Ectodermal cell (in vitro differentiated cells): ENCODE results near the gene TSR3.

Experiments used
- H3K27ac ChIP-seq: 2 replicates; pipeline ENCODE4 v1.7.0; 2013; ENCODE audit warnings: mild to moderate bottlenecking, low read depth, low read length; ENCODE audit not compliant: insufficient read depth, poor library complexity, severe bottlenecking
- H3K27me3 ChIP-seq: 2 replicates; pipeline ENCODE4 v1.7.0; 2013; ENCODE audit warnings: mild to moderate bottlenecking, low read length; ENCODE audit not compliant: insufficient read depth, control insufficient read depth, poor library complexity, severe bottlenecking
- H3K36me3 ChIP-seq: one replicate; pipeline ENCODE4 v1.7.0; 2013; ENCODE audit warnings: low read length; ENCODE audit not compliant: control insufficient read depth, insufficient read depth
- H3K4me1 ChIP-seq: one replicate; pipeline ENCODE4 v1.7.0; 2013; ENCODE audit warnings: low read length; ENCODE audit not compliant: control insufficient read depth, insufficient read depth
- H3K4me3 ChIP-seq: 2 replicates; pipeline ENCODE4 v1.7.0; 2013; ENCODE audit warnings: low read depth, low read length, control low read depth; ENCODE audit not compliant: insufficient read depth
- H3K9me3 ChIP-seq: 2 replicates; pipeline ENCODE4 v1.7.0; 2013; ENCODE audit warnings: mild to moderate bottlenecking, low read length, moderate library complexity; ENCODE audit not compliant: control insufficient read depth
- WGBS, 2 experiments: methylation state at CpG; one replicate each; pipeline ENCODE4 v1.1.7; 2013; ENCODE audit warnings: missing lambda C conversion rate in 2 of 2; 5-methylcytosine and 5-hydroxymethylcytosine counted together

TSR3 gene

DNA sequence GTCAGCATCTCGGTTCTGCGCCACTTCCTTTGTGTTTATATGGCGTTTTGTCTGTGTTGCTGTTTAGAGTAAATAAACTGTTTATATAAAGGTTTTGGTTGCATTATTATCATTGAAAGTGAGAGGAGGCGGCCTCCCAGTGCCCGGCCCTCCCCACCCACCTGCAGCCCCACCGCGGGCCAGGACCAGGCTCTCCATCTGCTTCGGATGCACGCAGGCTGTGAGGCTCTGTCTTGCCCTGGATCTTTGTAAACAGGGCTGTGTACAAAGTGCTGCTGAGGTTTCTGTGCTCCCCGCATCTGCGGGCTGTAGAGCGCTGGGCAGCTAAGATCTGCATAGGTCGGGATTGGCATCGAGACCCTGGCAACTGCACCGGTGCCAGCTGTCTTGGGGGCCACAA lies 26.4 kb downstream of the TSR3 start:
- H3K27ac ChIP-seq = no peak overlapping the region
- peaks cover 12% of the 10 kb centered on the region for H3K36me3 ChIP-seq
- no peaks in the 10 kb centered on the region for H3K9me3 ChIP-seq
- H3K4me1 ChIP-seq = no peaks in the 10 kb centered on the region
- H3K27me3 ChIP-seq = peaks cover under 1% of the 10 kb centered on the region
- WGBS, 2 experiments = 94 to 95% methylated on average over 15 of the region's 15 CpGs
- no peak overlapping the region for H3K4me3 ChIP-seq

DNA sequence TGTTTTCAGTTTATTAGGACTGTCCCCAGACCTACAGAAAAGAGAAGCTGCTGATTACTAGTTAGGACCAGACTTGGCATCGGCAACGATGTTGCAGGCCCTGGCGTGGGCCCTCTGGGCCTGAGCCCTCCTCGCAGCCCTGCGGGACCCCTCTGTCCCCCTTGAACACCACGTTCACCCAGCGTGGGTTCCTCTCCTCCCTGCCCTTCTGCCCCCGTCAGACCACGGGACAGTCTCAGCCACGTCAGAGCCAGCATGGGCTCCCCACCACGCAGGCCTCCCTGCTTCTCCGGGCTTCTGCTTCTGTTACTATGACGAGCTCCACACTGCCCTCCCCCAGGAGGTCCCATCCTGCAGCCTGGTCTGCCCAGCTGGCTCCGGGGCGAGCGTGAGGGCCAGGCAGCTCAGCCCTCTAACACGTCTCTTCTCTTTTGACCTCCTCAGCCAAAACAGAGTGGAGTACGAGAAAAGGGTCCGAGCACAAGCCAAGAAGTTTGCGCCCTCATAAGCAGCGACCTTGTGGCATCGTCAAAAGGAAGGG lies 27.3 kb downstream of the TSR3 start:
- Histone ChIP-seq H3K9me3 (no peaks in the 10 kb centered on the region), H3K36me3 (peaks cover 21% of the 10 kb centered on the region), H3K27ac (no peak overlapping the region), H3K4me3 (no peak overlapping the region), H3K4me1 (no peaks in the 10 kb centered on the region), H3K27me3 (no peaks in the 10 kb centered on the region)
- WGBS, 2 experiments = 86 to 87% methylated on average over 22 of the region's 22 CpGs

DNA sequence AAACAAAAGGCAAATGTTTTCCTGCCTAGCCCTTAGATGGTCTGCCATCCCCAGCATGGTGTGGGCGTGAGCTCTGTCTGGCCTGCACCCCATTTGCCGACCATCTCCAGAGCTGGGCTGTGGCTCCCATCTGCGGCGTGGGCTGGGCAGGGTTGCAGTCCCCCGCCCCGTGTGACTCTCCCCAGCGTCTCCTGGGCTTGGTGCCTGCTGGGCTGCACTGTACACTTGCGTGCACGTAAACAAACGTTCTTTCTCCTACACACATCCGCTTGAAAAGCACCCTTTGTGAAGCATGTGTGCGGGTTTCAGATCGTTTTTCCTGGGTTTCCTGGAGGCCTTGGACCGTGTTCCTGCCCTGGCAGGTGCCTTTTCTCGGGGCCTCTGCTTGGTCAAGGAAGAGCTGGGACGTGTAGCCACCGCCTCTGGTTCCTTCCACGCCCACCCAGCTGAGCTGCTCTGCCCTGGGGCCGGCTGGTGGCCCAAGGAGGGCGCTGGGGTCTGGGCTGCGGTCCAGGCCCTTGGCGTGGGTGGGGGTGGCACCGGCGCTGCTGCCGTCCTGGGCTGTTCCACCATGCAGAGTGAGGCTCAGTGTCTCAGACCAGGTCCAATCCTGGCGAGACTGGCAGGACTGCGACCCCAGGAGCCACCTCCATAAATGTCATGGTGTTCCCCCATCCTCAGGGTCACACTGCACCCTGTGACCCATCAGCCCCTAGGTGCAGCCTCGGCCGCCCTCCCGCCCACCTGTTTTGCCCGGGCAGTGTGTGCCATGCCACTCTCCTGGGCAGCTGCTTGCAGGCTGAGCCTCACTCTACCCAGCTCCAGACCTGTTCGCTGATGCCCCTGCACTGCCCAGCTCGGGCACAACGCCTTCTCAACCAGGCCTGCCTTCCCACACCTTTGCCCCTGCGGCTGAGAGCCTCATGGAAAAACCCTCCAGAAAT lies 28.1 kb downstream of the TSR3 start:
- WGBS, 2 experiments = 95% methylated on average over 35 of the region's 35 CpGs
- Histone ChIP-seq H3K27me3 (no peaks in the 10 kb centered on the region), H3K4me3 (no peak overlapping the region), H3K9me3 (no peaks in the 10 kb centered on the region), H3K36me3 (peaks cover 28% of the 10 kb centered on the region), H3K4me1 (no peaks in the 10 kb centered on the region), H3K27ac (no peak overlapping the region)

DNA sequence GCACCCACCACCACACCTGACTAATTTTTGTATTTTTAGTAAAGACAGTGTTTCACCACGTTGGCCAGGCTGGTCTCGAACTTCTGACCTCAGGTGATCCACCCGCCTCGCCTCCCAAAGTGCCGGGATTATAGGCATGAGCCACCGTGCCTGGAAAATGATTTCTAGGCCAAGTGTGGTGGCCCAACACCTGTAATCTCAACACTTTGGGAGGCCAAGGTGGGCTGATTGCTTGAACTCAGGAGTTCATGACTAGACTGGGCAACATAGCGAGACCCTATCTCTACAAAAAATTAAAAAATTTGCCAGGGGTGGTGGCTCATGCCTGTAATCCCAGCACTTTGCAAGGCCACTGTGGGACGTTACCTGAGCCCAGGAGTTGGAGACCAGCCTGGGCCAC lies 29.3 kb downstream of the TSR3 start:
- Histone ChIP-seq H3K4me3 (no peak overlapping the region), H3K36me3 (peaks cover 39% of the 10 kb centered on the region), H3K27ac (no peak overlapping the region), H3K9me3 (no peaks in the 10 kb centered on the region), H3K27me3 (no peaks in the 10 kb centered on the region), H3K4me1 (no peaks in the 10 kb centered on the region)
- WGBS, 2 experiments = 94 to 95% methylated on average over 8 of the region's 8 CpGs

DNA sequence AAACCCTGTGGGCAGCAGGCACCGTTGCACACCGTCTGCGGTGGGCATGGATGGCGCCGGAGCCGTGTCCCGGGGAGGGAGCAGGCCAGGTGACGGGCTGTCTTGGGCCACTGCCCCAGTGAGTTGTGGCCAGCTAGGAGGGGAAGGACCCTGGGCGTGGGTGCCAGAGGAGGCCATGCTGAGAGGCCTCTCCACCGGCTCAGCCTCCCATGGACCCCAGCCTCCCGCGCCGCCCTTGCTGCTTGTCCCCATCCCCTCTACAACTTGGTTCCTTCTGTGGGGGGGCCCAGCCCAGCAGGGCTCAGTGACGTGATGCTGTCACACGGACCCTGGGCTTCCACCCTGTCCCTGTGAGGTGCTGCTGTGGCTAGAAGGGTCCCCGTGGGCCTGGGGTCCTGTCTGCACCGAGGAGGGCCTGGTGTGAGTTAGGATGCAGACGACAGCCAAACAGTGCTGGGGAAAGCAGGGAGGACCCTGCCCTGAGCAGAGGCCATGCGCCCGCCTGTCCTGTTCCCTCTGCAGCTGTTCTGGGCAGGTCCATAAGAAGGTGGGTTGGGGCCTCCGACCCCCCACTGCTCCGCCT lies 30.9 kb downstream of the TSR3 start:
- WGBS, 2 experiments = 87% methylated on average over 22 of the region's 22 CpGs
- Histone ChIP-seq H3K36me3 (peaks cover 51% of the 10 kb centered on the region), H3K27ac (no peak overlapping the region), H3K4me3 (no peak overlapping the region), H3K9me3 (no peaks in the 10 kb centered on the region), H3K4me1 (no peaks in the 10 kb centered on the region), H3K27me3 (no peaks in the 10 kb centered on the region)

DNA sequence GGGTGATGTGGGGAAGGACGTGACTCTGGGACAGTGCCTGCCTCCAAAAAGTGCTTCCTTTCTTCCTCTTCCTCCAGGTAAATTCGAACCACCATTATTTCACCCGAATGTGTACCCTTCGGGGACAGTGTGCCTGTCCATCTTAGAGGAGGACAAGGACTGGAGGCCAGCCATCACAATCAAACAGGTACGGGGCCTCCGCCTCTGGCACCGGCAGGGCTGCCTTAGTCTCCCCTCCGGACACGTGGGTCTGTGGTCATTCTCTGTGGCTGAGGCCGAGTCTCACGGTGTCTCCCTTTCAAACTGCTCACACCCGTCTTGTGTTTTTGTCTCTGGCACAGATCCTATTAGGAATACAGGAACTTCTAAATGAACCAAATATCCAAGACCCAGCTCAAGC lies 31.6 kb downstream of the TSR3 start:
- peaks cover 56% of the 10 kb centered on the region for H3K36me3 ChIP-seq
- H3K9me3 ChIP-seq = no peaks in the 10 kb centered on the region
- no peaks in the 10 kb centered on the region for H3K27me3 ChIP-seq
- no peak overlapping the region for H3K27ac ChIP-seq
- H3K4me1 ChIP-seq = no peaks in the 10 kb centered on the region
- WGBS, 2 experiments = 88 to 90% methylated on average over 12 of the region's 12 CpGs
- no peak overlapping the region for H3K4me3 ChIP-seq

DNA sequence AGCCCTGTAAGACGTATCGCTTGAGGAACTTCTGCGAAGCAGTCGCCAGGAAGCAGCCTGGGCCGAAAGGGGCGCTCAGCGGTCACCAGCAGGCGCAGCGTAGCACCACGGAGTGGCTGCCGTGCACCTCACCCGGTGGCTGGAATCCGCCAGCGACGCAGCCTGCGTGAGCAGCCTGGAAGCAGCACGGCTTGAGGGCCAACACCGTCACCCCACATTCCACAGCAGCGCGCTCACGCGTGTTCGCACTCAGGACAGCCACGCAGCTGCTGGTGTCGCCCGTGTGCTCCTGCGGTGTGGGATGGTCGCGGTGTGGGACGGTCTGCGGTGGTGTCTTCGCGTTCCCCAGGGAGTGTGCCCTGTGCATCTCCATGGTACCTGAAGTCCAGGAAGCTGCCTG lies 32.6 kb downstream of the TSR3 start:
- 94% methylated on average over 33 of the region's 33 CpGs for WGBS, 2 experiments
- Histone ChIP-seq H3K27me3 (no peaks in the 10 kb centered on the region), H3K9me3 (no peaks in the 10 kb centered on the region), H3K4me1 (no peaks in the 10 kb centered on the region), H3K36me3 (peaks cover 66% of the 10 kb centered on the region), H3K27ac (no peak overlapping the region), H3K4me3 (no peak overlapping the region)

DNA sequence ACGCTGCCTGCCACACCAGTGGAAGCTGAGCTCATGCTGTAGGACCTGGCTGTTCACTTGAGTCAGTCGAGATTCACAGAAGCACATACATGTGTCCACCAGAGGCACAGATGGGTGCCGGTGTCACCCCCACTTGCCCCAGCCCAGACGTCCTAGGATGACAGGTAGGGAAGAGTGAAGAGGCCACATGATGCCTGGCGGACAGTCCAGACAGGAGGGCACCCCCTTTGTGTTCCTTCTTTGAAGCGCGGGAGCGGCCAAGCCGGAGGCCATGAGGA lies 33.5 kb downstream of the TSR3 start:
- Histone ChIP-seq H3K4me3 (no peak overlapping the region), H3K27me3 (no peaks in the 10 kb centered on the region), H3K36me3 (peaks cover 70% of the 10 kb centered on the region), H3K4me1 (no peaks in the 10 kb centered on the region), H3K27ac (no peak overlapping the region), H3K9me3 (no peaks in the 10 kb centered on the region)
- 87% methylated on average over 9 of the region's 9 CpGs for WGBS, 2 experiments

DNA sequence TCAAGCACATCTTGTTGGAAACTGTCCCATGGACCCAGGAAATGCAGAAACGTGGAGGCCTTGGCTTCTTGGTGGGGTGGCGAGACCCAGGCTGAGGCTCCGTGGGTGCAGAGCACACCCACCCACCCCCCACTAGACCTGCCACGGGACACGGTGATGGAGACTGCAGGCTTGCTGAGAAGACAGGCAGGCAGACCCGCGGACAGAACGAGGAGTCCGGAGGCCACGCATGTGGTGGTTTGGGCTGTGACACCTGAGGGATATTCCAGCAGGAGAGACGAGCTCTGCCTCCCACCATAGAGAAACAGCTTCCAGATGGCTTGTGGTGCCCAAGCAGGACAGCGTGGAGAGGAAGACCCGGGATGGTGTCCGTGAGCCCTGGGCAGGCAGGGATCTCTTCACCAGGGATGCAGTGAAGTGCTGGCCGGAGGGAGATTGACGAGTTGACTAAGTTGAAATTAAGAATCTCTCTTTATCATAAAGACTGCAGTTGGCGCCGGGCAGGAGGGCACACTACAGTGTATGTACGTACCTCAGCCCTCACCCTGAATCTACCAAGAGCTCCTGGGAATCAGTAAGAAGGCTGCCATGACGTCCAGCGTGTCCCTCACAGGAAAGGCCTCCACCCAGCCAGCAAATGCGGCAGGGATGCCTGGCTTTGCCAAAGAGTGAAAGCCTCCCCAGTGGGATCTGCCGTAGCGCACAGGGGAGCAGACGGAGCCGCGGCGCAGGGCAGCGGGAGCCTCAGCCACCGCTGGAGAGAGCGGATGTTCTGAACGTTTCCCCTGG lies 34.0 kb downstream of the TSR3 start:
- Histone ChIP-seq H3K27ac (no peak overlapping the region), H3K9me3 (no peaks in the 10 kb centered on the region), H3K4me3 (no peak overlapping the region), H3K36me3 (peaks cover 74% of the 10 kb centered on the region), H3K27me3 (no peaks in the 10 kb centered on the region), H3K4me1 (no peaks in the 10 kb centered on the region)
- WGBS, 2 experiments = 96 to 97% methylated on average over 32 of the region's 32 CpGs

DNA sequence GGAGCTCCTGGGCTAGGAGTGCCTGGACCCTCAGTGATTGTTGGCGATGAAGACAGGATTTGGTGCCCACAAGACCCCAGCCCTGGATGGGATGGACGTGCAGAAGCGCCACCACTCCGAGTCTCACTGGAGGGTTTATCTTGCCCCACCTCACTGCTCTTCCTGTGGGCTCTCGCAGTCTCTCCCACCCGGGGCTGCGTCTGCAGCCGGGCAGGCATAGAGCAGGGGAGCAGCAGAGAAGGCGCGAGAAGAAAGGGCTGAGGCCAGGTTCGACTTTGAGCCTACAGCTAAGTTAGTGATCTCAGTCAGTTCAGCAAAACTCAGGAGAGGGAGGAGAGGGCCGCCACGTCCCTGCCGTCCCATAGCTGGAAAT lies 35.7 kb downstream of the TSR3 start:
- H3K36me3 ChIP-seq = peaks cover 78% of the 10 kb centered on the region
- WGBS, 2 experiments = 97 to 98% methylated on average over 14 of the region's 14 CpGs

More for the DNA sequence above, 35.7 kb downstream of the TSR3 start:
- Histone ChIP-seq H3K27ac (no peak overlapping the region), H3K4me3 (no peak overlapping the region), H3K9me3 (no peaks in the 10 kb centered on the region), H3K27me3 (no peaks in the 10 kb centered on the region), H3K4me1 (peaks cover 12% of the 10 kb centered on the region)
